Progenitor cell of endocrine pancreas (in vitro differentiated cells): ENCODE data around the gene EGFR. TPM values are rescaled to one million over a fixed set of nuclear protein-coding genes. Genes with fewer than 3 reads are reported as not detected.
"Not testable (repeated sequence)": the region's sequence is repeated elsewhere in the genome, so short reads cannot be mapped to it uniquely, and the experiment has no call there.

ENCODE experiments used
- DNase-seq: peaks from one replicate; pipeline ENCODE4 v3.0.0; 2021; ENCODE audit warnings: low spot score; ENCODE audit not compliant: unreplicated experiment
- H3K27ac Mint-ChIP-seq: 2 replicates; pipeline ENCODE4 v1.8.0; 2021; ENCODE audit warnings: mild to moderate bottlenecking, moderate library complexity, mixed read lengths
- H3K27me3 Mint-ChIP-seq: 2 replicates; pipeline ENCODE4 v1.8.0; 2021; ENCODE audit warnings: mixed read lengths
- H3K36me3 Mint-ChIP-seq: 2 replicates; pipeline ENCODE4 v1.8.0; 2022; ENCODE audit warnings: mixed read lengths; ENCODE audit not compliant: insufficient read depth
- H3K4me1 Mint-ChIP-seq: 2 replicates; pipeline ENCODE4 v1.8.0; 2021; ENCODE audit warnings: low read depth, mixed read lengths
- H3K4me3 Mint-ChIP-seq: 2 replicates; pipeline ENCODE4 v1.8.0; 2021; ENCODE audit warnings: low read depth, mild to moderate bottlenecking, moderate library complexity, mixed read lengths
- H3K9me3 Mint-ChIP-seq: 2 replicates; pipeline ENCODE4 v1.8.0; 2021; ENCODE audit warnings: low read depth, mixed read lengths
- CTCF ChIP-seq: fragments of 200-600 bp; sonication (generic); IDR thresholded peaks from one replicate; pipeline ENCODE4 v1.5.0; 2021; ENCODE audit warnings: antibody characterized with exemption, mild to moderate bottlenecking; ENCODE audit not compliant: unreplicated experiment
- total RNA-seq: library from RNA; stranded (reverse); gene quantifications from 2 replicates; pipeline ENCODE4 v1.2.1, GENCODE V29; 2021

Gene EGFR
- total RNA-seq, 1 donor from 2014 or later = 43.8 TPM

- no peaks in the 10 kb centered on the region for H3K27me3 Mint-ChIP-seq
- H3K36me3 Mint-ChIP-seq = no peaks in the 10 kb centered on the region
- DNase-seq = no peak
- TF ChIP-seq CTCF = no peak
- no peak overlapping the region for H3K4me3 Mint-ChIP-seq
- peak overlapping the region; percentile 84 for H3K27ac Mint-ChIP-seq
- no peaks in the 10 kb centered on the region for H3K9me3 Mint-ChIP-seq
- H3K4me1 Mint-ChIP-seq = peaks cover 57% of the 10 kb centered on the region
These were observed 11.5 kb downstream of the EGFR start for GRCh38 chr7:55030314-55030713.

- H3K27me3 Mint-ChIP-seq = no peaks in the 10 kb centered on the region
- TF ChIP-seq CTCF = no peak
- H3K4me3 Mint-ChIP-seq = peak overlapping the region; percentile 24
- H3K27ac Mint-ChIP-seq = peak overlapping the region; percentile 84
- peaks cover 57% of the 10 kb centered on the region for H3K4me1 Mint-ChIP-seq
- H3K9me3 Mint-ChIP-seq = no peaks in the 10 kb centered on the region
- no peaks in the 10 kb centered on the region for H3K36me3 Mint-ChIP-seq
- no peak for DNase-seq
These were observed 12.3 kb downstream of the EGFR start for GRCh38 chr7:55031075-55031474.

DNA sequence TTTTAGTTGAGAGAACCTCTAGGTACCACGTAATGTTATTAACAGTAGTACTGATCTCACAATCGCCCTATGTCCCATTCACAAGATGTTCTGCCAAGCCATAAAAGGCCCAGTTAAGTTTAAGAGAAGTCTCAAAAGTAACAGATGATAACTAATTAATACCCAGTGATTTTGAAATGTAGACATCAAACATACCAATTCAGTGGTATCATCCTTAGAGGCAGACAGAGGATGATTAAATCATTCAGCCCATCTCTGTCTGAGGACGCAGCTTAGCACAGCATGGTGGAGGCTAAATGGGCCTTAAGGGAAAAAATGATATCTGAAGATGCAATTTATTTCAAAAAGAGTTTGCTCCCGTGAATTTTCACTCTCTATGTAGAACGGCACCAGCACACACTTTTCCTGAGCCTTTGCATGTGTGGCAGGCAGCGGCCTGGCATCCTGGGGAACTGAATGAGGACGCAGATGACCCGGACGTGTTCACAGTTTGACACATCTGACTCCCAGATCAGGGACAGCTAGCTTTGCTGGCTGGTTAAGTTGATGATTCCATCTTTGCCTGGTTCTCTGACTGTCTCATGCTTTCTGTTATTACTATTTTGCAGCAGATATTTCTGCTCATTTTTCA lies 13.4 kb downstream of the EGFR start:
- Mint-ChIP-seq H3K36me3 (no peaks in the 10 kb centered on the region), H3K4me3 (no peak overlapping the region), H3K9me3 (no peaks in the 10 kb centered on the region), H3K27ac (peak overlapping the region; percentile 49), H3K4me1 (peaks cover 49% of the 10 kb centered on the region), H3K27me3 (no peaks in the 10 kb centered on the region)
- TF ChIP-seq CTCF = no peak
- no peak for DNase-seq

DNA sequence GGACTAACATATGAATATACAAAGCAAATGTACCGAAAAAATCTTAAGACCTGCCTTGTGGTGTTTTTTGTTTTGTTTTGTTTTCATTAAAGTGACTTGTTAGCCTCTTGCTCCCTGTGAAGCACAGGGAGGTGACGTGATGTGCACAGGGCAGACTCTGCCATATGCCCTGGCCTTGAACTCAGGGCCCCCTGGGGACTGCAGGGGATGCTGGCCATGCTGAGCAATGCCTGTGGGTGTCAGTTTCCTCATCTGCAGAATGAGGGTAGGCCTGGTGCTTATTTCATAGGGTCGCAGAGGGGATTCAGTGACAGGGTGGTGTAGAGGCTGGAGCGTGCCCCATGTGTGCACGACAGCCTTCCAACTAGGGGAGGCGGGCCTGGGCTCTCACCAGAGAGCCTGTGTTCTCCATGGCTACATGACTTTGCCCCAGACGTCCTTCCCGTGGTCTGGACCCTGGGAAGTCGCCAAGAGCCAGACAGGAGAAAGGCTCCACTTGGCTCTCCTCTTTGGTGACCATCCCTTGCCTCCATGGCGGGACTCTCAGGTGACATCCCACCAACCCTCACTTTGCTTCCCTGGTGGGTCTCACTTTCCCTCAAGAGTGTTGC lies 14.5 kb downstream of the EGFR start:
- no peaks in the 10 kb centered on the region for H3K9me3 Mint-ChIP-seq
- H3K27me3 Mint-ChIP-seq = no peaks in the 10 kb centered on the region
- no peak overlapping the region for H3K27ac Mint-ChIP-seq
- H3K4me3 Mint-ChIP-seq = no peak overlapping the region
- DNase-seq = no peak
- TF ChIP-seq CTCF = no peak
- H3K36me3 Mint-ChIP-seq = no peaks in the 10 kb centered on the region
- peaks cover 46% of the 10 kb centered on the region for H3K4me1 Mint-ChIP-seq

DNA sequence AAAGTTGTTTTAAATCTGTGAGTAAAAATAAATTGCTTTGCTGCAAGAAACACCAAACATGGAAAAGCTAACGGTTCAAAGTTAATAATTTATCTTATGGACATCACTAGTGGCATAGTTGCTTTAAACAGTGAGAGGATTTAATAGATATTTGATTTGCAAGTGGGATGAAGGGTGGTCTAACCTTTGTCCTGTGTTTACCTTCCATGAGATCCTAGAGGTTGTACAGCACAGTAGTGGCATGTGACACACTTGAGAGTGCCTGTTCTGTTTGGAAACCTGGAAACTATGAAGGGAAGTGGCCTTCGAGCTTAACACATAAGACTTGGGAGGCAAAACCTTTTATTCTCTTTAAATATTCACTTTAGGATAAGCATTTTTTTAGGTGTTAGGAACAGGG lies 16.0 kb downstream of the EGFR start:
- H3K36me3 Mint-ChIP-seq = no peaks in the 10 kb centered on the region
- peaks cover 43% of the 10 kb centered on the region for H3K4me1 Mint-ChIP-seq
- TF ChIP-seq CTCF = no peak
- peak overlapping the region; percentile 54 for H3K27ac Mint-ChIP-seq
- DNase-seq = no peak
- H3K4me3 Mint-ChIP-seq = no peak overlapping the region
- no peaks in the 10 kb centered on the region for H3K9me3 Mint-ChIP-seq
- no peaks in the 10 kb centered on the region for H3K27me3 Mint-ChIP-seq

- not testable (repeated sequence) for H3K4me3 Mint-ChIP-seq, H3K27ac Mint-ChIP-seq, DNase-seq, H3K27me3 Mint-ChIP-seq, H3K9me3 Mint-ChIP-seq, H3K36me3 Mint-ChIP-seq
- H3K4me1 Mint-ChIP-seq = peaks cover 36% of the 10 kb centered on the region
These were observed 16.6 kb downstream of the EGFR start for GRCh38 chr7:55035410-55035809.
